Sigmoid colon (tissue), 7 donors: Measurements from ENCODE around the gene XAGE3. TPM values are rescaled to one million over a fixed set of nuclear protein-coding genes. Genes with fewer than 3 reads are reported as not detected.

ENCODE experiments used
- DNase-seq: peaks from one replicate; pipeline ENCODE4 v3.0.0-alpha.2; 2019
- H3K27ac ChIP-seq, 4 donors: fragments of 200-600 bp; sonication (generic); one replicate each; pipeline ENCODE4 v1.5.1; 2016 to 2019; ENCODE audit warnings: mild to moderate bottlenecking in 1 of 4
- H3K27me3 ChIP-seq, 3 donors: fragments of 200-600 bp; sonication (generic); one replicate each; pipeline ENCODE4 v1.5.1; 2019; ENCODE audit warnings: mild to moderate bottlenecking in 1 of 3
- H3K36me3 ChIP-seq, 4 donors: fragments of 200-600 bp; sonication (generic); one replicate each; pipeline ENCODE4 v1.5.1; 2016 to 2019
- H3K4me1 ChIP-seq, 4 donors: fragments of 200-600 bp; sonication (generic); one replicate each; pipeline ENCODE4 v1.5.1; 2017 to 2019
- H3K4me3 ChIP-seq, 4 donors: fragments of 200-600 bp; sonication (generic); one replicate each; pipeline ENCODE4 v1.5.1; 2017 to 2019; ENCODE audit warnings: mild to moderate bottlenecking in 2 of 4, moderate library complexity in 1 of 4
- H3K9me3 ChIP-seq, 4 donors: fragments of 200-600 bp in 3 of 4; sonication (generic) in 3 of 4; one replicate each; pipeline versions ENCODE4 v1.5.1 to v1.6.1; 2013 to 2019
- EP300 ChIP-seq, 4 donors: sonication (generic); formaldehyde crosslinking; IDR thresholded peaks; one replicate each; pipeline ENCODE4 v1.6.1; 2017; ENCODE audit warnings: antibody characterized with exemption in 4 of 4
- POLR2A ChIP-seq, 2 donors: fragments of 450-650 bp; IDR thresholded peaks; one replicate each; pipeline ENCODE4 v1.6.1; 2016; ENCODE audit warnings: antibody characterized with exemption in 2 of 2, mild to moderate bottlenecking in 2 of 2, moderate library complexity in 2 of 2
- POLR2AphosphoS5 ChIP-seq, 4 donors: sonication (generic); formaldehyde crosslinking; IDR thresholded peaks; one replicate each; pipeline ENCODE4 v1.6.1; 2017; ENCODE audit warnings: antibody characterized with exemption in 4 of 4
- WGBS, 2 donors: extraction: QIAGEN DNeasy Blood & Tissue Kit; methylation state at CpG; one replicate each; pipeline ENCODE4 v1.1.7; 2013; 5-methylcytosine and 5-hydroxymethylcytosine counted together
- intact Hi-C: fragments of 100-400 bp; cut with DNase I; formaldehyde crosslinking; loops from one replicate; pipeline ENCODE4 v1.15.1; 2023
- polyA plus RNA-seq, 3 donors: library from polyadenylated mRNA; stranded (reverse); fragments of 200-250 nt; gene quantifications; one replicate each; pipeline ENCODE4 v1.2.3, GENCODE V29; 2013
- total RNA-seq, 4 donors: library from RNA; depleted of rRNA; stranded (reverse); fragments of >200 nt; gene quantifications; one replicate each; pipeline ENCODE4 v1.1.0, GENCODE V29; 2016
- TF ChIP-seq, protein P1 (sequence below), 4 experiments: fragments of 450-650 bp in 3 of 4; fragments of 200-600 bp in 1 of 4; IDR thresholded peaks; one replicate each; pipeline ENCODE4 v1.5.1; 2016 to 2019; ENCODE audit warnings: antibody characterized with exemption in 4 of 4, mild to moderate bottlenecking in 3 of 4, moderate library complexity in 2 of 4
- donor health status: healthy with polysubstance abuse.
- donor health status: Bipolar disorder and iron deficiency.
- donor health status: healthy.

XAGE3 gene
- total and polyA plus RNA-seq, 7 donors = not detected

DNA sequence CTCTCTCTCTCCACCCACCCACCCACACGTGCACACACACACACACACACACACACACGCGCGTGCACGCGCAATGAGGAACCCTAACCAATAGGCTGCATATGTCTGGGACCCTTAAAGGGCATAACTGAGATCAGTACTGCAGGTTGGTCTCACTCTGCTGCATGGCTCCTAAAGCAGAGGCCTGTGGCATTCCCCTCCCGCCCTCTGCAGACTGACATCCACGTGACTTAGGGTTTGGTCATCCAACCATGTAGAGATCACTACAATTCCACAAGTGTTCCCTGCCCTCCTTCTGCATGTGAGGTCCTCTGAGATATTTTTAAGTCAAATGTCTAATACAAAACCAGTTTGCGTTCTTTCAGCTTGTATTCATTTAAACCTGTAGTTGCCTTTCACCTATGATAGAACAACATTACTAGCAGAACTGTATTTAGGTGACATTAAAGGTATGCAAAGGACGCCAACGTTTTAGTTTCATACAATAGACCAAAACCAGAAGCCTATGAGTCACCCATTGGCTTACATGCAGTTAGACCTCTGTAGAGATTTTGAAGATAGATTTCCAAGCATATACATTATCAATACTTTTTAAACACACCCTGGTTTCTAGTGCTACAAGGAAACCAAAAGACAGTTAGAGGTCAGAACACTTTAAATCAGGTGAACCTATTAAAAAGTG lies 46.7 kb downstream of the XAGE3 start:
- intact Hi-C loops = no loop called here
- 84 to 89% methylated on average over 11 of the region's 11 CpGs for WGBS, 2 donors

DNA sequence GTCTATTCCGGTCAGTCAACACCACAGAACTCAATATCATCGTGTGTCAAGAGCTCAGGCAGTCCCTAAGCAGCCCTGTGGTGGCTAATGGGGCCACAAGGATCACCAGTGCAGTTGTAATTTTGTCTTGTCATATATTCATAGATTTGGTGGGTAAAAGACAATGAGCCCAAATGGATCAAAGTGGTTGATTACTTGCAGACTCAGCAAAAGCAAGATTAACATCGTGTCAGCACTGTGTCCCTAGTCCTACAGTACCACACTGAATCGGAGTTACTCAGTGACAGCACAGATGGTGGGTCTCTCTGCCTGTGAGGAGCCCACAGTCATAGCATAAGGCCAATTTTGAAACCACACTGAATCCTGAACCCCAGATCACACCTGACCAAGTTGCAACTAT lies 48.1 kb downstream of the XAGE3 start:
- 77 to 87% methylated on average over 4 of the region's 4 CpGs for WGBS, 2 donors
- no peak for TF ChIP-seq POLR2A (IDR thresholded peaks at IDR 0.05)

More for the DNA sequence above, 46.7 kb downstream of the XAGE3 start:
- Histone ChIP-seq H3K9me3 (no peaks in the 10 kb centered on the region), H3K27me3 (no peaks in the 10 kb centered on the region), H3K27ac (no peak overlapping the region), H3K36me3 (no peaks in the 10 kb centered on the region), H3K4me1 (no peaks in the 10 kb centered on the region), H3K4me3 (no peak overlapping the region)
- no peak for DNase-seq
- TF ChIP-seq POLR2AphosphoS5 (IDR thresholded peaks at IDR 0.05) (no peak), EP300 (IDR thresholded peaks at IDR 0.05) (no peak)
- TF ChIP-seq, protein P1, sequence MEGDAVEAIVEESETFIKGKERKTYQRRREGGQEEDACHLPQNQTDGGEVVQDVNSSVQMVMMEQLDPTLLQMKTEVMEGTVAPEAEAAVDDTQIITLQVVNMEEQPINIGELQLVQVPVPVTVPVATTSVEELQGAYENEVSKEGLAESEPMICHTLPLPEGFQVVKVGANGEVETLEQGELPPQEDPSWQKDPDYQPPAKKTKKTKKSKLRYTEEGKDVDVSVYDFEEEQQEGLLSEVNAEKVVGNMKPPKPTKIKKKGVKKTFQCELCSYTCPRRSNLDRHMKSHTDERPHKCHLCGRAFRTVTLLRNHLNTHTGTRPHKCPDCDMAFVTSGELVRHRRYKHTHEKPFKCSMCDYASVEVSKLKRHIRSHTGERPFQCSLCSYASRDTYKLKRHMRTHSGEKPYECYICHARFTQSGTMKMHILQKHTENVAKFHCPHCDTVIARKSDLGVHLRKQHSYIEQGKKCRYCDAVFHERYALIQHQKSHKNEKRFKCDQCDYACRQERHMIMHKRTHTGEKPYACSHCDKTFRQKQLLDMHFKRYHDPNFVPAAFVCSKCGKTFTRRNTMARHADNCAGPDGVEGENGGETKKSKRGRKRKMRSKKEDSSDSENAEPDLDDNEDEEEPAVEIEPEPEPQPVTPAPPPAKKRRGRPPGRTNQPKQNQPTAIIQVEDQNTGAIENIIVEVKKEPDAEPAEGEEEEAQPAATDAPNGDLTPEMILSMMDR (IDR thresholded peaks at IDR 0.05) = no peak

More for the DNA sequence above, 48.1 kb downstream of the XAGE3 start:
- Histone ChIP-seq H3K4me3 (no peak overlapping the region), H3K27me3 (no peaks in the 10 kb centered on the region), H3K27ac (no peak overlapping the region), H3K4me1 (no peaks in the 10 kb centered on the region), H3K9me3 (no peaks in the 10 kb centered on the region), H3K36me3 (no peaks in the 10 kb centered on the region)
- DNase-seq = no peak
- intact Hi-C loops = no loop called here

Other genes starting within 250 kb of the XAGE3 start
- gene SSX7, start 213.2 kb downstream of the XAGE3 start, total RNA-seq = not detected
- not detected for gene SSX7, start 213.2 kb downstream of the XAGE3 start, polyA plus RNA-seq
- gene SSX2, start 160.9 kb downstream of the XAGE3 start, total RNA-seq = not detected
- not detected for gene SSX2, start 160.9 kb downstream of the XAGE3 start, polyA plus RNA-seq
- gene SSX2B, start 116.8 kb downstream of the XAGE3 start, total RNA-seq = not detected
- gene SSX2B, start 116.8 kb downstream of the XAGE3 start, polyA plus RNA-seq = not detected
- gene SPANXN5, start 70.7 kb downstream of the XAGE3 start, total RNA-seq = not detected
- gene SPANXN5, start 70.7 kb downstream of the XAGE3 start, polyA plus RNA-seq = not detected
- gene XAGE5, start 56.8 kb downstream of the XAGE3 start, total RNA-seq = not detected
- gene XAGE5, start 56.8 kb downstream of the XAGE3 start, polyA plus RNA-seq = not detected
- 10 to 100 TPM; 11.4 to 23.0 (median 15.1) TPM for gene FAM156B, start 29.2 kb upstream of the XAGE3 start, total RNA-seq
- 10 to 100 TPM in 1 of 3 donors, 1 to 10 TPM in 2; 4.2 to 27.1 (median 7.8) TPM for gene FAM156B, start 29.2 kb upstream of the XAGE3 start, polyA plus RNA-seq
- gene FAM156A, start 90.4 kb upstream of the XAGE3 start, total RNA-seq = 10 to 100 TPM in 3 of 4 donors, 1 to 10 TPM in 1; 6.6 to 24.6 (median 15.1) TPM
- gene FAM156A, start 90.4 kb upstream of the XAGE3 start, polyA plus RNA-seq = 10 to 100 TPM in 1 of 3 donors, 1 to 10 TPM in 2; 1.6 to 15.7 (median 3.6) TPM
- gene GPR173, start 180.7 kb upstream of the XAGE3 start, total RNA-seq = 1 to 10 TPM; 1.3 to 5.6 (median 2.1) TPM
- gene GPR173, start 180.7 kb upstream of the XAGE3 start, polyA plus RNA-seq = 1 to 10 TPM in 1 of 3 donors, under 1 TPM in 1, not detected in 1; 0.23 to 1.0 TPM
- 100 to 1,000 TPM in 1 of 4 donors, 10 to 100 TPM in 3; 50.3 to 109 (median 71.6) TPM for gene TSPYL2, start 214.3 kb upstream of the XAGE3 start, total RNA-seq
- gene TSPYL2, start 214.3 kb upstream of the XAGE3 start, polyA plus RNA-seq = 10 to 100 TPM in 1 of 3 donors, 1 to 10 TPM in 2; 2.5 to 25.8 (median 6.6) TPM
- 10 to 100 TPM; 15.7 to 26.6 (median 15.9) TPM for gene KANTR, start 226.1 kb upstream of the XAGE3 start, total RNA-seq
- 1 to 10 TPM in 1 of 3 donors, under 1 TPM in 2; 0.46 to 6.0 (median 0.60) TPM for gene KANTR, start 226.1 kb upstream of the XAGE3 start, polyA plus RNA-seq